Cardiac muscle cell (in vitro differentiated cells and primary cell): ENCODE results near the gene SYT1. TPM values are rescaled to one million over a fixed set of nuclear protein-coding genes. Genes with fewer than 3 reads are reported as not detected.
"Not testable (repeated sequence)": the region's sequence is repeated elsewhere in the genome, so short reads cannot be mapped to it uniquely, and the experiment has no call there.

Source experiments
- DNase-seq, 2 donors: peaks; one replicate each; pipeline versions ENCODE4 v3.0.0 to v3.0.0-alpha.2; 2010 to 2017; ENCODE audit warnings: low read depth in 1 of 2, low spot score in 1 of 2
- H3K27ac ChIP-seq: fragments of 200-600 bp; sonication (generic); 2 replicates; pipeline ENCODE4 v1.5.1; 2016
- H3K27me3 ChIP-seq: fragments of 200-600 bp; sonication (generic); 2 replicates; pipeline ENCODE4 v1.6.0; 2016; ENCODE audit warnings: control low read depth
- H3K36me3 ChIP-seq: fragments of 200-600 bp; sonication (generic); 2 replicates; pipeline ENCODE4 v1.5.1; 2016; ENCODE audit warnings: control low read depth
- H3K4me1 ChIP-seq: fragments of 200-600 bp; sonication (generic); 2 replicates; pipeline ENCODE4 v1.8.1; 2017; ENCODE audit warnings: low read depth, mild to moderate bottlenecking, mixed run types
- H3K4me3 ChIP-seq: fragments of 200-600 bp; sonication (generic); 2 replicates; pipeline ENCODE4 v1.5.1; 2016; ENCODE audit warnings: mild to moderate bottlenecking
- H3K9me3 ChIP-seq: fragments of 200-600 bp; sonication (generic); 2 replicates; pipeline ENCODE4 v1.5.1; 2017; ENCODE audit warnings: low read depth, mild to moderate bottlenecking, control low read depth
- CTCF ChIP-seq: IDR thresholded peaks from 2 replicates; pipeline ENCODE4 v1.5.1; 2012; ENCODE audit warnings: low read depth, mild to moderate bottlenecking, low read length
- polyA plus RNA-seq: library from polyadenylated mRNA; unstranded; fragments of >200 nt; fragmentation: Nextera tagmentation; extraction: Ambion mirVana; gene quantifications from 2 replicates; pipeline ENCODE4 v1.2.1, GENCODE V29; 2016
- total RNA-seq: library from RNA; depleted of rRNA; stranded (reverse); fragments of >200 nt; gene quantifications from 2 replicates; pipeline ENCODE4 v1.2.3, GENCODE V29; 2016

Gene SYT1
- total and polyA plus RNA-seq, 2 experiments from 2014 or later = 0.50 to 0.66 TPM

- no peaks in the 10 kb centered on the region for H3K4me1 ChIP-seq
- TF ChIP-seq CTCF = no peak
Observed at GRCh38 chr12:79203058-79203647, 338.6 kb downstream of the SYT1 start.

GRCh38 chr12:79206871-79207270 is 342.3 kb downstream of the SYT1 start:
- Histone ChIP-seq H3K36me3 (no peaks in the 10 kb centered on the region), H3K9me3 (no peaks in the 10 kb centered on the region), H3K27ac (no peak overlapping the region), H3K4me3 (no peak overlapping the region), H3K4me1 (no peaks in the 10 kb centered on the region), H3K27me3 (no peaks in the 10 kb centered on the region)
- no peak for DNase-seq
- TF ChIP-seq CTCF = no peak

More at GRCh38 chr12:79203058-79203647, 338.6 kb downstream of the SYT1 start:
- no peak overlapping the region for H3K27ac ChIP-seq
- no peak overlapping the region for H3K4me3 ChIP-seq
- H3K27me3 ChIP-seq = no peaks in the 10 kb centered on the region
- DNase-seq = peak in 1 of 2 donors; percentile 7
- no peaks in the 10 kb centered on the region for H3K36me3 ChIP-seq
- no peaks in the 10 kb centered on the region for H3K9me3 ChIP-seq

- not testable (repeated sequence) for H3K4me1 ChIP-seq, DNase-seq, H3K36me3 ChIP-seq, H3K9me3 ChIP-seq, H3K27me3 ChIP-seq, H3K27ac ChIP-seq, H3K4me3 ChIP-seq
Observed at GRCh38 chr12:79210403-79210802, 345.8 kb downstream of the SYT1 start.

GRCh38 chr12:79217306-79217705 is 352.7 kb downstream of the SYT1 start:
- Histone ChIP-seq H3K27ac (no peak overlapping the region), H3K4me1 (no peaks in the 10 kb centered on the region), H3K9me3 (no peaks in the 10 kb centered on the region), H3K36me3 (no peaks in the 10 kb centered on the region), H3K27me3 (no peaks in the 10 kb centered on the region), H3K4me3 (no peak overlapping the region)
- TF ChIP-seq CTCF = no peak
- DNase-seq = no peak

- Histone ChIP-seq H3K4me1 (no peaks in the 10 kb centered on the region), H3K9me3 (no peaks in the 10 kb centered on the region), H3K4me3 (no peak overlapping the region), H3K36me3 (no peaks in the 10 kb centered on the region), H3K27ac (no peak overlapping the region), H3K27me3 (no peaks in the 10 kb centered on the region)
- TF ChIP-seq CTCF = no peak
- no peak for DNase-seq
Observed at GRCh38 chr12:79223210-79223609, 358.6 kb downstream of the SYT1 start.

GRCh38 chr12:79223761-79224160 is 359.2 kb downstream of the SYT1 start:
- Histone ChIP-seq H3K9me3 (no peaks in the 10 kb centered on the region), H3K36me3 (no peaks in the 10 kb centered on the region), H3K27me3 (no peaks in the 10 kb centered on the region), H3K4me3 (no peak overlapping the region), H3K27ac (no peak overlapping the region), H3K4me1 (no peaks in the 10 kb centered on the region)
- TF ChIP-seq CTCF = no peak
- DNase-seq = no peak
